ENCODE results near the gene ZNF420.
A peak's percentile ranks its signal among the peaks of the same experiment; 100 is the strongest.
"Not testable (repeated sequence)": the region's sequence is repeated elsewhere in the genome, so short reads cannot be mapped to it uniquely, and the experiment has no call there.

The ZNF420 gene

DNA sequence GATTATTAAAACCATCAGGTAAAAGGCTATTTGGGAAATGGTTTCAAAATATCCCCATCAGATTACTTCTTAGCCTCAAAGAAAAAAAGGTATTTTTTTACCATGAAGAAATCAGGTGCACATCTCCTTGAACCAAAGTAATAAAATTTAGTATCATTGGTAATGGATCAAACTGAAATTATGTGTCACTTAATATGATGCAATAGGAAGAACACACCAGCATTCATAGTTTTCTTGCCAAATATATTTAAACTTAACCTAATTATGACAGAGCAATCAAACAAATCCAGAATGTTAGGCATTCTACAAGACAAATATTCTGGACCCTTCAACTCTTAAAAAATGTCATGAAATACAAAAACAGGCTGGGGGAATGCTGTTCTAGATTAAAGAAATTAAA is 4.1 kb upstream of the ZNF420 start:
- TF ChIP-seq, protein P1, sequence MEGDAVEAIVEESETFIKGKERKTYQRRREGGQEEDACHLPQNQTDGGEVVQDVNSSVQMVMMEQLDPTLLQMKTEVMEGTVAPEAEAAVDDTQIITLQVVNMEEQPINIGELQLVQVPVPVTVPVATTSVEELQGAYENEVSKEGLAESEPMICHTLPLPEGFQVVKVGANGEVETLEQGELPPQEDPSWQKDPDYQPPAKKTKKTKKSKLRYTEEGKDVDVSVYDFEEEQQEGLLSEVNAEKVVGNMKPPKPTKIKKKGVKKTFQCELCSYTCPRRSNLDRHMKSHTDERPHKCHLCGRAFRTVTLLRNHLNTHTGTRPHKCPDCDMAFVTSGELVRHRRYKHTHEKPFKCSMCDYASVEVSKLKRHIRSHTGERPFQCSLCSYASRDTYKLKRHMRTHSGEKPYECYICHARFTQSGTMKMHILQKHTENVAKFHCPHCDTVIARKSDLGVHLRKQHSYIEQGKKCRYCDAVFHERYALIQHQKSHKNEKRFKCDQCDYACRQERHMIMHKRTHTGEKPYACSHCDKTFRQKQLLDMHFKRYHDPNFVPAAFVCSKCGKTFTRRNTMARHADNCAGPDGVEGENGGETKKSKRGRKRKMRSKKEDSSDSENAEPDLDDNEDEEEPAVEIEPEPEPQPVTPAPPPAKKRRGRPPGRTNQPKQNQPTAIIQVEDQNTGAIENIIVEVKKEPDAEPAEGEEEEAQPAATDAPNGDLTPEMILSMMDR (IDR thresholded peaks at IDR 0.05; ENCODE audit: low read depth, low read length) = no peak
- Histone ChIP-seq H3K9me3 (no peaks in the 10 kb centered on the region), H3K4me3 (ENCODE audit: low read depth, low read length) (no peak overlapping the region), H3K27me3 (no peaks in the 10 kb centered on the region), H3K4me1 (no peaks in the 10 kb centered on the region), H3K36me3 (no peaks in the 10 kb centered on the region)
- no peak for DNase-seq

DNA sequence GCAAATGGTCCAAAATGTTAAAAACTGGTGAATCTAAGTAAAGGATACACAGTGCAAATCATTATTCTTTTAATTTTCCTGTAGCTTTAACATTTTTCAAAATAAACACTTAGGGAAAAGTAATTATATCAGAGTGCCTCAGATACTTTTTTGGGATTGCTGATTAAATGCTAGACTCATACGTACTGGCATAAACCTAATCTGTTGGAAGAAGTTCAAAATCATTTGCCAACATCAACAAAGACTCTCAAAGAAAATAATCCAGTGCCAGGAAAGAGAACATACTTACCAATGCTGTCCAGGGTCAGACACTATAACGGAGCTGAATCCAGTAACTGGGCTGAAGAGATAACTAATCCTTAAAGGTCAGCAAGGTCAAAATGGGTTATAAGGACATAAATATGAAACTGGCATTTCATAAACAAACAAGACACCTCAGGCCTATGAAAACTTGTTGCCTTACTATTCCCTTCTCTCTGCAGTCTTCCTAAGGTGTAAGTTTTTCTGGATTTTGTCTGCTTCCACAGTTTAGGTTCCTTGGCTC is 3.3 kb upstream of the ZNF420 start:
- DNase-seq = no peak
- TF ChIP-seq, protein P1 (IDR thresholded peaks at IDR 0.05; ENCODE audit: low read depth, low read length) = no peak
- Histone ChIP-seq H3K4me1 (no peaks in the 10 kb centered on the region), H3K27me3 (no peaks in the 10 kb centered on the region), H3K9me3 (no peaks in the 10 kb centered on the region), H3K36me3 (no peaks in the 10 kb centered on the region), H3K4me3 (ENCODE audit: low read depth, low read length) (no peak overlapping the region)

DNA sequence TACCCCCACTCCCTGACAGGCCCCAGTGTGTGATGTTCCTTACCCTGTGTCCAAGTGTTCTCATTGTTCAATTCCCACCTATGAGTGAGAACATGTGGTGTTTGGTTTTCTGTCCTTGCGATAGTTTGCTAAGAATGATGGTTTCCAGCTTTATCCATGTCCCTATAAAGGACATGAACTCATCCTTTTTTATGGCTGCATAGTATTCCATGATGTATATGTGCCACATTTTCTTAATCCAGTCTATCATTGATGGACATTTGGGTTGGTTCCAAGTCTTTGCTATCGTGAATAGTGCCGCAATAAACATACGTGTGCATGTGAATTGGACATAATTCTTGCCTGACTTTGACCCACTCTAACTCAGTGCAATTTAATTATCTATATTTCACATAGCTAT is 1.7 kb upstream of the ZNF420 start:
- not testable (repeated sequence) for H3K4me1 ChIP-seq; H3K27me3 ChIP-seq; H3K4me3 ChIP-seq (ENCODE audit: low read depth, low read length); H3K9me3 ChIP-seq; DNase-seq; H3K36me3 ChIP-seq

DNA sequence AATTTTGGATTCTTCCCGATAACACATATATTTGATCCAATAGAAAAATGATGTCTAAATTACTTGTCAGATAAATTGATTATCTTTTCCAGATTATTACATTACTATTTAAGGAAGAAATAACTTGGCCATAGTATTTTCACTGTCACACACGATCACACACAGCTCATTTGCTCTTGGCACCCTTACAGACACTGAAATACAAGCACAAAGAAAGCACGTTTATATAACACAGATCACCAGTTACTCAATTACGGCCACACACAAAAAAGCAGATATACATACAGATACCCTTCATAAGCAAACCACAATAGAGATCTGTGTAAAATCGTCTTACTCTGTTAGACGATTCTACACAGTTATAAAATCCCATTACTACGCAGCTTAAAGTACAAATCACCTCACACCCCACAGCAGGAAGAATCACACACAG is 716 bp upstream of the ZNF420 start:
- no peaks in the 10 kb centered on the region; the same call in 1 of the 2 replicates for H3K9me3 ChIP-seq
- no peaks in the 10 kb centered on the region for H3K4me1 ChIP-seq
- TF ChIP-seq, protein P1 (IDR thresholded peaks at IDR 0.05; ENCODE audit: low read depth, low read length) = no peak
- no peaks in the 10 kb centered on the region for H3K27me3 ChIP-seq
- H3K4me3 ChIP-seq (ENCODE audit: low read depth, low read length) = peak overlapping the region; percentile 92
- H3K36me3 ChIP-seq = no peaks in the 10 kb centered on the region
- DNase-seq = no peak

DNA sequence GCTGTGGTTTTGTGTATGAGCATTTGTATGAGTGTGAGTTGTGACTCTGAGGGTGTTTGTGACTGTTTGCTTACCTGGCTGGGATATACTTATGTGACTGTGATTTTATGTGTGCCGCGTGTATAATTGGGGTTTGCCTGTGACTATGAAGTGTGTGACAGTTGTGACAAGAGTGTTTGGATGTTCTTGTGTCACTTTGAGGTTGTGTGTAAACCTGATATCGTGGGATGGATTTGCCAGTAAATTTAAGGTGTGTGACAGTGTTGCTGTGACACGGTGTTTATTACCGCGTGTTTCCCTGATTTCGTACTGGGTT is 442 bp downstream of the ZNF420 start:
- H3K9me3 ChIP-seq = no peaks in the 10 kb centered on the region; the same call in 1 of the 2 replicates
- no peaks in the 10 kb centered on the region for H3K36me3 ChIP-seq
- no peaks in the 10 kb centered on the region for H3K27me3 ChIP-seq
- H3K4me3 ChIP-seq (ENCODE audit: low read depth, low read length) = peak overlapping the region; percentile 92
- no peaks in the 10 kb centered on the region for H3K4me1 ChIP-seq
- DNase-seq = no peak
- TF ChIP-seq, protein P1 (IDR thresholded peaks at IDR 0.05; ENCODE audit: low read depth, low read length) = no peak

DNA sequence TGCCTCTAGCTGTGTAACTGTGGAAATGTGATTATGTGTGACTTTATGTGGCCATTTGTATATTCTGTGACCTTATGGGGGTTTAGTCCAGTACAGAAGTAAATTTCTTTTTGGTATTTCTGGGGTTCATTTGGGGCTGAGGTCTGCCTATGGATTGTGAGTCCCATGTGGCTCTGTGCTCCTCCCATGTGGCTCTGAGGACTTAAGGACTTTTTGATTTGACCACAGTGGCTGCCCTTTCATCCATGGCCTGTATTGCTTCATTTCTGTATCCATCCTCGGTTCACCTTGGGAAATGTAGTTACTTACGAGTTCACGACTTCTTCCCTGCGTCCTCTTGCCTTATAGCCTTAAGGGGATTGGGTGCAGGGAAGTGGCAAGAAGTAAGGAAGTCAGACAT is 1.0 kb downstream of the ZNF420 start:
- Histone ChIP-seq H3K4me3 (ENCODE audit: low read depth, low read length) (peak overlapping the region; percentile 92), H3K36me3 (no peaks in the 10 kb centered on the region)
- DNase-seq = no peak

More for the DNA sequence above, 1.0 kb downstream of the ZNF420 start:
- Histone ChIP-seq H3K4me1 (no peaks in the 10 kb centered on the region), H3K27me3 (no peaks in the 10 kb centered on the region), H3K9me3 (no peaks in the 10 kb centered on the region; the same call in 1 of the 2 replicates)
- TF ChIP-seq, protein P1 (IDR thresholded peaks at IDR 0.05; ENCODE audit: low read depth, low read length) = no peak
